Activated T-cell treated with anti-CD3 and anti-CD28 coated beads for 4 hours (primary cell): ENCODE data around the gene THAP8.
"Not testable (repeated sequence)": the region's sequence is repeated elsewhere in the genome, so short reads cannot be mapped to it uniquely, and the experiment has no call there.

ENCODE experiments used
- DNase-seq: peaks from one replicate; pipeline ENCODE4 v3.0.0-alpha.2; 2020

Gene THAP8

DNA sequence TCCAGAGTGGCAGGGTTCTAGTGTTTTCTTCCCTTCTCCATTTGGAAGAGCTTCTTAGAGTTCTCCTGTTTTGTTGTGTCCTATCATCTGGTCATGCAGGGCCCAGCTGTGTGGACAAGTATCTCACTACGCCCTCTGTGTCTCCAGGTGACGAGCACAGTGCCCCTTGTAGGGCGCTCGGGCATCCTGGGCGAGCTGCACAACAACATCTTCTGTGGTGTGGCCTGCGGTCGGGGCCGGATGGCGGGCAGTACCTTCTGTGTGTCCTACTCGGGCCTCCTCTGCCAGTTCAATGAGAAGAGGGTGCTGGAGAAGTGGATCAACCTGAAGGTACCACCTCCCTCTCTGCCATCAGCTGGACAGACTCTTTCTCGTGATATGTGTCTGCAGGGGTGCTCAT is 13.6 kb upstream of the THAP8 start:
- no peak for DNase-seq

DNA sequence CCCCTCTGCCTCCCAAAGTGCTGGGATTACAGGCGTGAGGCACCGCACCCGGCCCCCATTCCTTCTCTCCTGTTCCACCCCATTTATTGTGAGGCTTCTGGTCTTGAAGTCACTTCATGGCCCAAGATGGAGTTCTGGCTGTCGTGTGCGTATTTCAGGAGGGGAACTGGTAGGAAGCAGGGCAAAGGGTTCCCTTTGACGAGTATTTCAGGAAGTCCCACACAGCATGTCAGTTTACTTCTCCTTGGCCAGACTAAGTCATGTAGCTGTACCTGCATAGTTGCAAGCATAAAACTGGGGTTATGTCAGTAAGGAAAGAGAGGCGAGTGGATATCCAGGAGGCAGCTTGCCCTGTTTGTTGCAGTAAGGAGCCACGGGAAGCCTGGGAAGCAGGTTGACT is 10.7 kb upstream of the THAP8 start:
- DNase-seq: no peak

DNA sequence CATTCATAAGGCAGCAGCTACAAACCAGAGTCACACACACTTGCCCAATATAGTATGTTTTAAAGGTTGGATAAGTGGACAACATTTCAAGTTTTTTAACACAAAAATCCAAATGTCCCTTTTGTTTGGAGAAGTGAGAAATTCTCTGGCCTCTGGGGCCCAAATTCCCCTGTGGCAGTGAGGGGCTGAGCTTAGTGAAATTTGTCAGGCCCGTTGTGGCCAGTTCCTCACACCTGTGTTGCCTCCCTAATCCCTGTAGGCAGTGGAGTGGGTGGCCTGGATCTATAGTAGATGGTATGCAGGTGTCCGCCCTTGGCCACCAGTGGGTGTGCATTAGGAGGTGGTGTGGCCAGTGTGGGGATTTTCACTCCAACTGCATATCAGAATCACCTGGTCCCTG is 7.3 kb upstream of the THAP8 start:
- no peak for DNase-seq

DNA sequence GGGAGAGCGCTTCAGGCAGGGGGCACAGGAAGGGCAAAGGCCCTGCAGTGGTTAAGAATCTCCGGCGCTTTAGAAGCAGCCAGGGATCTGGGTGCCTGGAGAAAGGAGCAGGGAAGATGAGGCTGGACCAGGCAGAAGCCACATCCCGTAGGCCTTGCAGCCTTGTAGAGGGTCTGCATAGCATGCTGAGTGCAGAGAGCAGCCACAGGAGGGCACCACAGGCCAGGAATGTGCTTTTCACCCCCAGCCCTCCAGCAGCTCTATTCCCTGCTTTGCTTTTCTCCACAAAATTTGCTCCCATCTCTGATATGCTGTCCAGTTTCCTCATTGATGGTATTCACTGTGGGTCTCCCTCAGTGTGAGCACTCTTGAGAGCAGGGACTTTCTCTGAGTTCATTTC is 6.3 kb upstream of the THAP8 start:
- no peak for DNase-seq

DNA sequence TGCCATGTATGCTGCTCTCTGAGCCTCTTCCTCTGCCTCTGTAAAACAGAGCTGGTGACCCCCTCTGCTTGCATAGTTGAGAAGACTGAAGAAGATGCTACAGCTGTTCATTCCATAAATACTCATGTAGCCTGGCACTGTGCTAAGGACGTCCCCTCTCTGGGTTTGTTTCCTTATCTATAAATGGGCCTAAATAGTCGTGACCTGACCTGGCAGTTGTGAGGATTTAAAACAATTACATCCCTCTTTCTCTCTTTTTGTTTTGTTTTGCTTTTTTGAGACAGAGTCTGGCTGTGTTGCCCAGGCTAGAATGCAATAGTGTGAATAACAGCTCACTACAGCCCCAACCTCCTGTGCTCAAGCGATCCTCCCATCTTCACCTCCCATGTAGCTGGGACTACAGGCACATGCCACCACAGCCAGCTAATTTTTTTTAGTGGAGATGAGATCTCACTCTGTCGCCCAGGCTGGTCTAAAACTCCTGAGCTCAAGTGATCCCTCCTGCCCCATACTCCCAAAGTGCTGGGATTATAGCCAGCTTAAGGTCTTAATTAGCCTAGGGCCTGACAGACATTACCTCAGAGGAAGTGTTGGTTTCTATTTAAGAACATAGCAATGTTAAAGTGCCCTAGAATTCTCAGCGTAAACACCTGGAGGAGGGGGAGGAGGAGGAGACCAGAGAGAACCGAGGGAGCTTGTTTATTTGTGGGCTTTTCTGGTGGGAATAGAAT is 5.3 kb upstream of the THAP8 start:
- DNase-seq: no peak

DNA sequence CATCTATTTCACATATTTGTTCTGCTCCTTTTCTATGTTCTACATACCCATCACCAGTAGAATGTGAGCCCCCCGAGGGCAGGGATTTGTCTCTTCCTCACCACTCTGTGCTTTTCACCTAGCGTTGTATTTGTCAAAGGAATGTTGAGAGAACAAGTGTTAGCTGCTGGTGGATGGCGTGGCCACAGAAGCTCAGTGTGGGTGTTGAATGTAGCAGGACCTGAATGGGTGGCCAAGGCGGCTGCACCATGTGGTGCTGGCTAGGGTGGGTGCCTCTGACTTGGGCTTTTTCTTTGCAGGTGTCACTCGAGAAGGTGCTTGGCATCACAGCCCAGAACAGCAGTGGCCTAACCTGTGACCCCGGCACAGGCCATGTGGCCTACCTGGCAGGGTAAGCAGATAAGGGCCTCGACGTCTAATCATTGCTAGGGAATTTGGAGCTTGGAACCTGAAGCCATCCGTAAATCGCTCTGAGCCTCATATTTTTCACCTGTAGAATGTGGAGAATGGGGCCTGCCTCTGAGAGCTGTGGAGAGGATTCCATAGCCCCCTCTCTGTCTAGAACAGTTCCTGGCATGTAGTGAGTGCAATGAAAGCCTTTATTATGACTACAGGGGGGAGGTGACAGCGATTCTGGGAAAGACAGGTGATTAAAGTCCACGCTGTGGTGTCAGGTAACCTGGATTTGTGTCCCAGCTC is 4.5 kb upstream of the THAP8 start:
- no peak for DNase-seq

DNA sequence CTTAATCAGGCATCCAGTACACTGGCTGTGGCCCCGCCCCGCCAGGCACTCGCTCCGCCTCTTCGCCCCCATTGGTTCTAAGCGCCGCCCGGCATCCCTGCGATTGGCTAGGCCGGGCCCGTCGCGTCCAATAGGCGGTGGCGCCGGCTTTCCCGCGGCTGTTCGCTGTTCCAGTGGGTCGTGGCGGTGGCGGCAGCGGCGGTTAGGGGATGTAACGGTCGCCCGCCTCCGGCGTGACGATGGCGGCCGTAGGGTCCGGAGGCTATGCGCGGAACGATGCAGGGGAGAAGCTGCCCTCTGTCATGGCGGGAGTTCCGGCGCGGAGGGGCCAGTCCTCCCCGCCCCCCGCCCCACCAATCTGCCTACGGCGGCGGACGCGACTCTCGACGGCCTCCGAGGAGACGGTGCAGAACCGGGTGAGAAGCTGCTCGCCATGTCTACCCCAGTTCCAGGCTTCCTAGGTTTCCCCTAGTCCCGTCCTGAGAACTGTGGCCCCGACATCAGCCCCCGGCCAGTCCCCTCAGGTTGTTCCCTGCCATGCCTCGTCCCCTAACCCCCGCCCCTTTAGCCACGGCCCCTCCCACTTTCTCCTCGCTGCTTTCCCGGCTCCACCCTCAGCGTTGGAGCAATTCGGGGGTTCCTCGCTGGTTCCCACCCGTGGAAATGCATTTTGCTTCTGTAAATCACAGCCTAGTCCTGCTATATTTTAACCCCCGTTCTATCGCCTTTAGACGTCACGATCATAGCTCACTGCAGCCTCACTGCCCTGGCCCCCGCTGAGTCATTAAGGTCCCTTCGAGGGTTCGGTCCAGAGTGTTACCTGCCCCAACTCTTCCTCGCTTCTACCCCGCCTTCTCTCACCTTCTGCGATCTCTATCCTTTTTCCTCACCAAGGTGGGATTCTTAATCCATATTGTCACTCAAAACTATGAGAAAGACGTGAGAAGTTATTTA is 925 bp upstream of the THAP8 start, which contains the start of gene WDR62:
Gene WDR62 (plus strand): TSS at position 165 of the 954 bp plus-strand sequence. CDS start 75 bp downstream, at position 240.
- DNase-seq: peak; percentile 92

DNA sequence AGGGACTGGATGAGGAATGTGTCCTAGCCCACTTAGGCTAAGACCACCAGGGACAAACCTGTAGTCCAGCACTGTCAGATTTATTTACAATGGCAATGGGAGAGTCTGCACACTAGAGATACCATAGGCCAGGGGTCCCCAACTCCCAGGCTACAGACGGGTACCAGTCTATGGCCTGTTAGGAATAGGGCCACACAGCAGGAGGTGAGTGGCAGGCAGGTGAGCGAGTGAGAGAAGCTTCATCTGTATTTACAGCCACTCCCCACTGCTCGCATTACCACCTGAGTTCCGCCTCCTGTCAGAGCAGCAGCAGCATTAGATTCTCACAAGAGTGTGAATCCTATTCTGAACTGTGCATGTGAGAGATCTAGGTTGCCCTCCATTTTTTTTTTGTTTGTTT is 2.4 kb downstream of the THAP8 start:
- no peak for DNase-seq

DNA sequence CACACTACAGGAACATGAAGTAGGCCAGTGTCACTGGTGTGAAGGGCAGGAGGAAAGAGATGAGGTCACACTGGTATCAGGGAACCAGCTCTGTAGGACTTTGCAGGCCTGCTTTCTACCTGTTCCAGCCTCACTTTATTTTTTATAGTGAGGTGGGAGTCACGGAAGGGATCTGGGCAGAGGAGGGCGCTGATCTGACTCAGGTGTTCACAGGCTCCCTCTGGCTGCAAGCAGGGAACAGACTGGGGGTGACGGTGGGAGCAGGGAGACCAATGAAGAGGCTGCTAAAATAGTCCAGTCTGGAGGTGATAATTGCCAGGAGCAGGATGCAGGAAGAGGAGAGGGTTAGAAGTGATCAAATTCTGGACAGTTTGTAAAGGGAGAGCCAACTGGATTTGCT is 2.8 kb downstream of the THAP8 start:
- DNase-seq: no peak

DNA sequence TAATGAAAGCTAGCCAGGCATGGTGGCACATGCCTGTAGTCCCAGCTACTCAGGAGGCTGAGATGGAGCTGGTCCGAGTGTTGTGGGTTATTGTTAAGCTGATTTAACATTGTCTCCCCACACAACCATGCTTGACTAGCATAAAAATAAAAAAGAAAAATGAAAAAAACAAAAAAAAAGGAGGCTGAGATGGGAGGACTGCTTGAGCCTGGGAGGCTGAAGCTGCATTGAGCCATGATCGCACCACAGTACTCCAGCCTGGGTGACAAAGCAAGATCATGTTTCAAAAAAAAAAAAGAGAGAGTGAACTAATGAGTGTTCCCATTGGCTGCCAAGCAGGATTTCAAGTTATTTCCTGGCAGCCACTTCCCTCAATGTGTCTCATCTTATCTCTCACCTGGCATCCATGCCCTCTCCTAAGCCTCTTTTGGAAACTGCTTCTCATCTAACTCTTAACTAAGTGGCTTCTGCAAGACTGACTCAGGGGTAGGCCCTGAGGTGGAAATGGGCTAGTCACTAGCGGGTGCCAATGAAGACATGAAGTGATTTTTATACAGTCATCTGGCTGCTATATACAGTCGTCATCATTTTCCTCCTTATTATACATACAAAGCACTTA is 4.9 kb downstream of the THAP8 start:
- no peak for DNase-seq

DNA sequence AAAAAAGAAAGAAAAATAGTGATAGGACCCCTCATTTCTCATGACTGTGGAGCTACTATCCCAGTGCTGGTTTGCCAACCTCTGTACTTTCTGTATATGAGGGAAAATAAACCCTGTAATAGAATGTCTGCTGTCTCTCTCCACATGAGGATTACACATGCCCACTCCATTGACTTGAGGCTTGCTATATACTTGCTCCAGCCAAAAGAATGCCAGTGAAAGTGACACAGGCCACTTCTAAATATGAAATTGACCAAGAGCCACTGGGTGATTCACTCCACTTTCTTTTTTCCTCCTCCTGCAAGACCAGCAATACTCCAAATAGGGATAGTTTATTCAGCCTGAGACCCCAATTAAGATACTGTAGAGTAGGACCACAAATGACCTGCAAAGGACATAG is 6.2 kb downstream of the THAP8 start:
- no peak for DNase-seq

DNA sequence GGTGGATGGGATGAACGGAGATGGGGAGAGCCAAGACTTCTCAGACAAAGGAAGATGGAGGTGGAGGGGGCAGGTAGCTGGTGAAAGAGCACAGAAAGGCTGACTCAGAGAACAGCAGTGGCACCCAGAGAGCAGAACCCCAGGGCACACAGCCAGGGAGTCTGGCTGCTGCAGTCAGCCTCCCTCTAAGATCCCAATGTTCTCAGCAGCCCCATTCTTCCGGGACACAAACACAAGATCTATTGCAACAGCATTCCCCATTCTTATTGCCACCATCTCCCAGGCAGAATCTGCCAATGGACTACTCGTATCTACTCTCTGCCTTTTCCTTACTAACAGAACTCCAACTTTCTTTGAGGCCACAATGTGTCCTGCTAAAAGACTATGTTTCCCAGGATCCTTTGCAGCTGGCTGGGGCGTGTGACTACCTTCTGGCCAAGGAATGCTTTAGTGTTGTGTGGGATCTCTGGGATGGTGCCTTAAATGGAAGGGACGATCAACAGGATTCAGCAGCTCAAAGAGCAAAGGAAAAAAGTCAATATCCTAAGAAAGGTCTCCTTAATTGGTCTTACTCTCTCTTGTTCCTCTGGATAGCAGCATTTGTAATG is 7.5 kb downstream of the THAP8 start:
- no peak for DNase-seq

DNA sequence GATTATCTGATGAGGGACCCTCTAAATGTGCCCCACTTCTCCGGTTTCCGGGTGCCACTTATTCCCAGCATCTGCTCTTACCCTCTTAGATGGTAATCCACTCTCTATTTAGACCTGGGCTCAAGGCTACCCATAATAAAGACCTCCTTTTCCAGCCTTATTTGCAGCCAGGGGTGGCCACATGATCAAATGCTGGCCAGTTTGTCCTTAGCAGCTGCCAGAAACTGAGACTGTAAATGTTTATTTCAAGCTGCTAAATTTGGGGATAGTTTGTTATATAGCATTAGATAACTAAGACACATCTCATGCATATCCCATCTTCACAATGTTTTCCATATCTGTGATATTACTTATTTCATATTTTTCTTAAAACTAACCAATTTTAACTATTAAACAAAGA is 10.1 kb downstream of the THAP8 start:
- DNase-seq: no peak

DNA sequence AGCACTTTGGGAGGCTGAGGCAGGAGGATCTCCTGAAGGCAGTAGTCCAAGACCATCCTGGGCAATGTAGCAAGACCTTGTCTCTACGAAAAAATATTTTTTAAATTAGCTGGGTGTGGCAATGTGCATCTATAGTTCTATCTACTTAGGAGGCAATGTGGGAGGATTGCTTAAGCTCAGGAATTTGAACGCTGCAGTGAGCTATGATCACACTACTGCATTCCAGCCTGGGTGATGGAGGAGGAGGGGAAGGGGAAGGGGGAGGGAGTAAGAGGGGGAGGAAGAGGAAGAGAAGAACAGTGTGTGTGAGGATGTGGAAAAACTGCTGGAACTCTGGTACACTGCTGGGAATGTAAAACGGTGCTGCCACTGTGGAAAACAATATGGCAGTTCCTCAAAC is 12.3 kb downstream of the THAP8 start:
- no peak for DNase-seq

DNA sequence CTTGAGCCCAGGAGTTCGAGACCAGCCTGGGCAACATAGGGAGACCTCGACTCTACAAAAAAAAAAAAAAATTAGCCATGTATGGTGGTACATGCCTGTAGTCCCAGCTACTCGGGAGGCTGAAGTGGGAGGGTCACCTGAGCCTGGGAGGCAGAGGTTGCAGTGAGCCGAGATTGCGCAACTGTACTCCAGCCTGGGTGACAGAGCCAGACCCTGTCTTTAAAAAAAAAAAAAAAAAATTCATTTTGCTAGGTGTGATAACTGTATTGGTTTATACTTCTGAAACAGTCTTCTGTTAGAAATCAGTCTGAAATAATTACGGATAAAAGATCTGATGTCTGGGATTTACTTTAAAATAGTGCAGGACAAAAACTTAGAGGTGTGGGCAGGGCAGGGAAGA is 13.0 kb downstream of the THAP8 start:
- not testable (repeated sequence) for DNase-seq

DNA sequence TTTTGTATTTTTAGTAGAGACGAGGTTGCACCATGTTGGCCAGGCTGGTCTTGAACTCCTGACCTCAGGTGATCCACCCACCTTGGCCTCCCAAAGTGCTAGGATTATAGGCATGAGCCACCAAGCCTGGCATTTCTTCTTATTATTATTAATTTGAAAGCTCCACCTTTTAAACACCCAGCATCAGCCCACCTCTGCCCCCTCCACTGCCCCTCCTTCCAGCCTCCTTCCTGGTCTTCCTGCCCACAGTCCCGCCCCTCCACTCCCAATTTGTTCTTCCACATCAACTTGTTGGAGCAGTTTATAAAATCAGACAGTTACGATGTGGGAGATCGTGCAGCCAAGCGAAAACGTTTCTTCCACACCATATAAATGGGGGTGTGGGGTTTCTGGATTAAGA is 13.6 kb downstream of the THAP8 start:
- no peak for DNase-seq

DNA sequence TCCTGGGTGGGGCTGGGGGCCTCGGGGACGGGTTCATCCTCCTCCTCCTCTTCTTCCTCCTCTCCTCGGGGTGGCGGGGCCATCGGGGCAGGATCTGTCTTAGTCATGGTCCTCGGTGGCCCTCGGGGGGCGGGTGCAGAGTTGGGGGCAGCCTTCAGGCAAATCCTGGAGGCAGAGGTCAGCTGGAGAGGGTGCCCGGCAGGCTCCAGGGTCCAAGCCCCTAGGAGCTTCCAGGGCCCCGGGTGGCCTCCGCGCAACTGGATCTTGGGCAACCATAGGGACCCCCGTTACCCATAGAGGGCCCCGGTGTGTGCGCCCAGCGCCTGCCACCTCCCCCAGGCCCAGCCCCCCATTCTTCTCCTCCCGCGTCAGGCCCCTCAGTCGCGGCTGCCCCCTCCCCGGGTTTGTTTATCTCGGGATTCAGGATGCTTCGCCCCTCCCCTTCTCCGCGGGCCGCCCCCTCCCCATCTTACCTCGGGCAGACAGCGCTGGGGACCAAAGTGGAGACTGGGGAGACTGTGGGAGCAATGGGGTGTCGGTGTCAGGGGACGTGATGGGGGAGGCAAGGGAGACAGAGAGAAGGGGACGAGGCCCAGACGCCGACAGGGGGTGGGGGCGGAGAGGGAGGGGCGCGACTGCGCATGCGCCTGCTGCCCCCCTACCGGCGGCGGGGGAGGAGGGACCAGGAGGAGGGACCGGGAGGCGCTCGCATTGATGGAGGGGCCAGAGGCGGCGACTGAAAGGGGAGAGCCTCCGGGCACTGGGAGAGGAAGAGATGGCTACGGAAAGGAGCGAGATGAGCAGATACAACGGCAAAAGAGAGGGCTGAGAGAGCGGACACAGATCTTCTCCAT is 21.6 kb downstream of the THAP8 start, which contains the start of gene CLIP3:
Gene CLIP3 (minus strand): TSS at position 623 of the 854 bp plus-strand sequence. CDS start 516 bp downstream, at position 107.
- peak; percentile 49 for DNase-seq

DNA sequence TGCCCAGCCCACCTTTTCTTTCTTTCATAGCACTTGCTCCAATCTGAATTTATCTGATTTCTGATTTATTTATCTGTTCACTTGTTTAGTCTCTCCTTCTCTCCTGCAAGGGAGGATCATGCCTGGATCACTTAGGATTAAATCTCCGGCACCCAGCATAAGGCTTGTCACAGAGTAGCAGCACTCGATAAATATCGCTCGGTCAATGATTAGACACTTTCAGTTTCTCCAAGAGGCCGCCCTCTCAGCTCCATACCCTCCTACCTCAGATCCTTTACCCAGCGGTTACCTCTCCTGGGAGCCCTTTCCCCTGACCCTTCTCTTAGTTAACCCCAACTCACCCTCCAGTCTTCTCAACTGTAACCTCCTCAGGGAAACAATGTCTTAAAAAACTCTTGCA is 22.8 kb downstream of the THAP8 start:
- DNase-seq: no peak

DNA sequence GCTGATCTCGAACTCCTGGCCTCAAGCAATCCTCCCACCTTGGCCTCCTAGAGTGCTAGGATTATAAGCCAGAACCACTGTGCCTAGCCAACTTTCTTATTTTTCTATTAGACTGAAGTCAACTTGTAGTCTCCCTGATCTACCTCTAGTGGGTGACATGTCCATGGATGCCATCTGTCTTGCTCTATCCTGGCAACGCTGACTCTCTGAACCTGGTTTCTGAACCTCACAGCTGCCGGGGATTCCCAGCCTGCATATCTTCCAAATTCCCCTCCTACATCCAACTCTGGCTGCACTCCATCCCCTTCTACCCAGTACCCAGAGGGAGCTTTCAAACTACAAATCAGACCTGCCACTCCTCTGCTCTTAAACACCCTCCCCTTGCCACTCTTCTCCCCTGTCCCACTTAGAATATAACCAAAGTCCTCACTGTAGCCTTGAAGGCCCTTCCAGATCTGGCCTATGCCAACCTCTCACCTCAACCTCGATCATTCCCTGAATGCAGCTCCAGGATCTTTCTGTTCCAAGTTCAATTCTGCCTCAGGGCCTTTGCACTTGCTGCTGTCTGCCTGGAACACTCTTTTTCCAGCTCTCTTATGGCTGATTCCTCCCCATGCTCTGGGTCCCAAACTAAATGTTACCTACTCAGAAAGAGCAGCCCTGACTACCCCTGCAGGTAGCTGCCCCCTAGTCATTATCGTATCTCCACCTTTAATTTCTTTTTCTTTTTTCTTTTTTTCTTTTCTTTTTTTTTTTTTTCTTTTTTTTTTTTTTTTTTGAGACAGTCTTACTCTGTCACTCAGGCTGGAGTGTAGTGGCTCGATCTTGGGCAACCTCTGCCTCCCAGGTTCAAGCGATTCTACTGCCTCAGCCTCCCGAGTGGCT is 23.6 kb downstream of the THAP8 start:
- no peak for DNase-seq

DNA sequence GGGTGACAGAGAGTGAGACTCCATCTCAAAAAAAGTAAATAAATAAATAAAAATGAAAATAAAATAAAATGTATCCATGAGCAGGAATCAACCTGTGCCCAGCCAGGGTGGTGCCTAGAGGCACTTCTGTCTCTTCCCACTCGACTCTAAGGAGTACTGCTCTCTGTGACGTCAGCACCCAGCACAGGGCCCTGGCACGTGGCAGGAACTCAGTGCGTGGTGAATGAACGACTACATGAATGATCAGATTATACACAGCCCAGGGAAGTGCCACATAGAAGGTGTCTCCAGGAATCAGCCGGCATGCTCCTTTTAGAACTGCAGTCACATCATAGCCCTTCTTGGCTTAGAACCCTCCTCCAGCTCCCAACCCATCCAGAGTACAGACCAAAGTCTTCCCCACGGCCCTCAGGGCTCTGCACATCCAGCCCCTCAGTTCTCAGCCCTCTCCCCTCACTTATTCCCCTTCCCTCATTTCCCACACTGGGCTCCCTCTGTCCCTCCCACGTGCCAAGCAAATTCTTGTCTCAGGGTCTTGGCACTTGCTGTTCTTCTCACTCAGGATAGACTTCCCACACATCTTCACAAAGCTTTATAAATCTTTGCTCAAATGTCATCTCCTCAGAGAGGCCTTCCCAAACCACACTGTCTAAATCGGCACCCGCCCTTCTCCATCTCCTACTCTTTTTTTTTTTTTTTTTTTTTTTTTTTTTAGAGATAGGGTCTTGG is 25.6 kb downstream of the THAP8 start:
- DNase-seq: no peak
